Sigmoid colon (tissue), 7 donors: ENCODE data around the gene DNAJC25. TPM values are rescaled to one million over a fixed set of nuclear protein-coding genes. Genes with fewer than 3 reads are reported as not detected.
"Not testable (repeated sequence)": the region's sequence is repeated elsewhere in the genome, so short reads cannot be mapped to it uniquely, and the experiment has no call there.

ENCODE experiments used
- DNase-seq: peaks from one replicate; pipeline ENCODE4 v3.0.0-alpha.2; 2019
- H3K27ac ChIP-seq, 4 donors: fragments of 200-600 bp; sonication (generic); one replicate each; pipeline ENCODE4 v1.5.1; 2016 to 2019; ENCODE audit warnings: mild to moderate bottlenecking in 1 of 4
- H3K27me3 ChIP-seq, 3 donors: fragments of 200-600 bp; sonication (generic); one replicate each; pipeline ENCODE4 v1.5.1; 2019; ENCODE audit warnings: mild to moderate bottlenecking in 1 of 3
- H3K36me3 ChIP-seq, 4 donors: fragments of 200-600 bp; sonication (generic); one replicate each; pipeline ENCODE4 v1.5.1; 2016 to 2019
- H3K4me1 ChIP-seq, 4 donors: fragments of 200-600 bp; sonication (generic); one replicate each; pipeline ENCODE4 v1.5.1; 2017 to 2019
- H3K4me3 ChIP-seq, 4 donors: fragments of 200-600 bp; sonication (generic); one replicate each; pipeline ENCODE4 v1.5.1; 2017 to 2019; ENCODE audit warnings: mild to moderate bottlenecking in 2 of 4, moderate library complexity in 1 of 4
- H3K9me3 ChIP-seq, 4 donors: fragments of 200-600 bp in 3 of 4; sonication (generic) in 3 of 4; one replicate each; pipeline versions ENCODE4 v1.5.1 to v1.6.1; 2013 to 2019
- CTCF ChIP-seq, 4 experiments: fragments of 450-650 bp in 3 of 4; fragments of 200-600 bp in 1 of 4; IDR thresholded peaks; one replicate each; pipeline ENCODE4 v1.5.1; 2016 to 2019; ENCODE audit warnings: antibody characterized with exemption in 4 of 4, mild to moderate bottlenecking in 3 of 4, moderate library complexity in 2 of 4
- EP300 ChIP-seq, 4 donors: sonication (generic); formaldehyde crosslinking; IDR thresholded peaks; one replicate each; pipeline ENCODE4 v1.6.1; 2017; ENCODE audit warnings: antibody characterized with exemption in 4 of 4
- POLR2A ChIP-seq, 2 donors: fragments of 450-650 bp; IDR thresholded peaks; one replicate each; pipeline ENCODE4 v1.6.1; 2016; ENCODE audit warnings: antibody characterized with exemption in 2 of 2, mild to moderate bottlenecking in 2 of 2, moderate library complexity in 2 of 2
- POLR2AphosphoS5 ChIP-seq, 4 donors: sonication (generic); formaldehyde crosslinking; IDR thresholded peaks; one replicate each; pipeline ENCODE4 v1.6.1; 2017; ENCODE audit warnings: antibody characterized with exemption in 4 of 4
- WGBS, 2 donors: extraction: QIAGEN DNeasy Blood & Tissue Kit; methylation state at CpG; one replicate each; pipeline ENCODE4 v1.1.7; 2013; 5-methylcytosine and 5-hydroxymethylcytosine counted together
- intact Hi-C: fragments of 100-400 bp; cut with DNase I; formaldehyde crosslinking; loops from one replicate; pipeline ENCODE4 v1.15.1; 2023
- polyA plus RNA-seq, 3 donors: library from polyadenylated mRNA; stranded (reverse); fragments of 200-250 nt; gene quantifications; one replicate each; pipeline ENCODE4 v1.2.3, GENCODE V29; 2013
- total RNA-seq, 4 donors: library from RNA; depleted of rRNA; stranded (reverse); fragments of >200 nt; gene quantifications; one replicate each; pipeline ENCODE4 v1.1.0, GENCODE V29; 2016
- donor health status: healthy with polysubstance abuse.
- donor health status: Bipolar disorder and iron deficiency.
- donor health status: healthy.

DNAJC25 gene
- total and polyA plus RNA-seq, 7 donors, result 1.8 to 11.5 (median 7.4) TPM

GRCh38 chr9:111610149-111610548 lies 21.0 kb upstream of the DNAJC25 start:
- Histone ChIP-seq H3K9me3 (no peaks in the 10 kb centered on the region), H3K27ac (no peak overlapping the region), H3K4me1 (no peaks in the 10 kb centered on the region), H3K36me3 (no peaks in the 10 kb centered on the region), H3K4me3 (no peak overlapping the region), H3K27me3 (no peaks in the 10 kb centered on the region)
- TF ChIP-seq EP300 (IDR thresholded peaks at IDR 0.05) (no peak), POLR2AphosphoS5 (IDR thresholded peaks at IDR 0.05) (no peak), CTCF (IDR thresholded peaks at IDR 0.05) (no peak)
- intact Hi-C loops, result no loop called here
- 45 to 62% methylated on average over 5 of the region's 5 CpGs for WGBS, 2 donors
- no peak for DNase-seq

- Histone ChIP-seq H3K27me3 (no peaks in the 10 kb centered on the region), H3K27ac (no peak overlapping the region), H3K36me3 (no peaks in the 10 kb centered on the region), H3K4me1 (no peaks in the 10 kb centered on the region), H3K9me3 (no peaks in the 10 kb centered on the region), H3K4me3 (no peak overlapping the region)
- intact Hi-C loops, result no loop called here
- TF ChIP-seq EP300 (IDR thresholded peaks at IDR 0.05) (no peak), POLR2A (IDR thresholded peaks at IDR 0.05) (no peak), POLR2AphosphoS5 (IDR thresholded peaks at IDR 0.05) (no peak), CTCF (IDR thresholded peaks at IDR 0.05) (no peak)
- WGBS, 2 donors, result 17 to 64% methylated on average over 7 of the region's 7 CpGs
- no peak for DNase-seq
These were observed 20.3 kb upstream of the DNAJC25 start for GRCh38 chr9:111610845-111611244.

- Histone ChIP-seq H3K4me3 (no peak overlapping the region), H3K36me3 (no peaks in the 10 kb centered on the region), H3K4me1 (no peaks in the 10 kb centered on the region), H3K9me3 (no peaks in the 10 kb centered on the region), H3K27me3 (no peaks in the 10 kb centered on the region), H3K27ac (no peak overlapping the region)
- DNase-seq, result no peak
- WGBS, 2 donors, result 12 to 56% methylated on average over 4 of the region's 4 CpGs
- intact Hi-C loops, result no loop called here
- TF ChIP-seq EP300 (IDR thresholded peaks at IDR 0.05) (no peak), CTCF (IDR thresholded peaks at IDR 0.05) (no peak), POLR2A (IDR thresholded peaks at IDR 0.05) (no peak), POLR2AphosphoS5 (IDR thresholded peaks at IDR 0.05) (no peak)
These were observed 17.6 kb upstream of the DNAJC25 start for GRCh38 chr9:111613436-111614040.

GRCh38 chr9:111615928-111616327 lies 15.2 kb upstream of the DNAJC25 start:
- Histone ChIP-seq H3K36me3 (no peaks in the 10 kb centered on the region), H3K9me3 (no peaks in the 10 kb centered on the region), H3K27me3 (no peaks in the 10 kb centered on the region), H3K4me1 (no peaks in the 10 kb centered on the region), H3K27ac (no peak overlapping the region), H3K4me3 (no peak overlapping the region)
- TF ChIP-seq POLR2AphosphoS5 (IDR thresholded peaks at IDR 0.05), result no peak
- no peak for TF ChIP-seq POLR2A (IDR thresholded peaks at IDR 0.05)
- TF ChIP-seq EP300 (IDR thresholded peaks at IDR 0.05), result no peak
- no peak for TF ChIP-seq CTCF (IDR thresholded peaks at IDR 0.05)
- 70 to 72% methylated on average over 3 of the region's 3 CpGs for WGBS, 2 donors
- no peak for DNase-seq
- intact Hi-C loops, result no loop called here

- H3K27me3 ChIP-seq, H3K27ac ChIP-seq, H3K9me3 ChIP-seq, H3K4me1 ChIP-seq, intact Hi-C loops, H3K4me3 ChIP-seq, H3K36me3 ChIP-seq, DNase-seq: not testable (repeated sequence)
- WGBS, 2 donors, result 94 to 95% methylated on average over 29 of the region's 29 CpGs
These were observed 13.8 kb upstream of the DNAJC25 start for GRCh38 chr9:111617349-111617748.
